ENCODE results near the gene NPSR1. TPM values are rescaled to one million over a fixed set of nuclear protein-coding genes. Genes with fewer than 3 reads are reported as not detected.

Gene NPSR1
- total and polyA plus RNA-seq, 11 donors: not detected

- Histone ChIP-seq H3K27me3 (no peaks in the 10 kb centered on the region), H3K4me3 (no peak overlapping the region), H3K4me1 (no peaks in the 10 kb centered on the region), H3K27ac (no peak overlapping the region), H3K36me3 (no peaks in the 10 kb centered on the region), H3K9me3 (no peaks in the 10 kb centered on the region)
- no peak for DNase-seq
- no peak for ATAC-seq
- no peak for TF ChIP-seq POLR2A (IDR thresholded peaks at IDR 0.05)
- TF ChIP-seq CTCF (IDR thresholded peaks at IDR 0.05): no peak
- intact Hi-C loops (cut with DNase I): loop anchor here in 3 of 10 donors (10.0 kb wide), 2 partner anchors 152 to 362 kb away; partner anchors contain the start of gene DPY19L1 (in 2 of the 3)
- WGBS, 4 donors: 71 to 93% (median 88%) methylated on average over 6 of the region's 6 CpGs
Observed at GRCh38 chr7:34672430-34672829, 14.4 kb downstream of the NPSR1 start.

GRCh38 chr7:34673066-34673465, 15.0 kb downstream of the NPSR1 start:
- H3K27ac ChIP-seq: no peak overlapping the region
- no peaks in the 10 kb centered on the region for H3K27me3 ChIP-seq
- DNase-seq (no peak), ATAC-seq (no peak)
- no peaks in the 10 kb centered on the region for H3K9me3 ChIP-seq
- no peaks in the 10 kb centered on the region for H3K4me1 ChIP-seq
- intact Hi-C loops (cut with DNase I): loop anchor here in 3 of 10 donors (10.0 kb wide), 2 partner anchors 152 to 362 kb away; partner anchors contain the start of gene DPY19L1 (in 2 of the 3)
- H3K36me3 ChIP-seq: no peaks in the 10 kb centered on the region
- TF ChIP-seq POLR2A (IDR thresholded peaks at IDR 0.05): no peak
- TF ChIP-seq CTCF (IDR thresholded peaks at IDR 0.05): no peak
- H3K4me3 ChIP-seq: no peak overlapping the region
- 63 to 89% (median 86%) methylated on average over 3 of the region's 3 CpGs for WGBS, 4 donors

GRCh38 chr7:34675749-34676374, 17.8 kb downstream of the NPSR1 start:
- TF ChIP-seq POLR2A (IDR thresholded peaks at IDR 0.05) (no peak), CTCF (IDR thresholded peaks at IDR 0.05) (peak; percentile 40 to 63 (median 48))
- no peaks in the 10 kb centered on the region for H3K27me3 ChIP-seq
- intact Hi-C loops (cut with DNase I): loop anchor here in 3 of 10 donors (5.0 to 10.0 kb wide), 4 partner anchors 146 to 359 kb away; partner anchors contain the start of gene DPY19L1 (in 2 of the 3)
- no peak for DNase-seq
- no peaks in the 10 kb centered on the region for H3K4me1 ChIP-seq
- no peaks in the 10 kb centered on the region for H3K36me3 ChIP-seq
- ATAC-seq: peak in 2 of 4 donors; percentile 57 to 65
- H3K4me3 ChIP-seq: no peak overlapping the region
- no peaks in the 10 kb centered on the region for H3K9me3 ChIP-seq
- H3K27ac ChIP-seq: no peak overlapping the region
- WGBS, 4 donors: 47 to 75% (median 66%) methylated on average over 2 of the region's 2 CpGs

- TF ChIP-seq CTCF (IDR thresholded peaks at IDR 0.05): no peak
- TF ChIP-seq POLR2A (IDR thresholded peaks at IDR 0.05): no peak
- intact Hi-C loops (cut with DNase I): loop anchor here in 3 of 10 donors (5.0 to 10.0 kb wide), 4 partner anchors 145 to 357 kb away; partner anchors contain the start of gene DPY19L1 (in 2 of the 3)
- H3K27ac ChIP-seq: no peak overlapping the region
- ATAC-seq (no peak), DNase-seq (no peak)
- H3K4me1 ChIP-seq: no peaks in the 10 kb centered on the region
- WGBS, 4 donors: 55 to 71% (median 69%) methylated on average over 2 of the region's 2 CpGs
- H3K4me3 ChIP-seq: no peak overlapping the region
- no peaks in the 10 kb centered on the region for H3K36me3 ChIP-seq
- no peaks in the 10 kb centered on the region for H3K9me3 ChIP-seq
- H3K27me3 ChIP-seq: no peaks in the 10 kb centered on the region
Observed at GRCh38 chr7:34677491-34677890, 19.5 kb downstream of the NPSR1 start.

All from heart left ventricle (tissue), 16 donors.